ENCODE results near the gene MED29.
A peak's percentile ranks its signal among the peaks of the same experiment; 100 is the strongest.

MED29 gene

GRCh38 chr19:39390751-39391437 lies at the start of gene MED29, which contains the start of gene PAF1:
Gene MED29 (plus strand): TSS chr19:39391378. CDS start chr19:39391423, 45 bp downstream.
Gene PAF1 (minus strand): TSS chr19:39391106. CDS start chr19:39390864, 242 bp downstream.
- peak; percentile 98 for DNase-seq (ENCODE audit: low spot score)

- peak; percentile 100 for DNase-seq (ENCODE audit: low spot score)
Observed at GRCh38 chr19:39341719-39342604, 49.2 kb upstream of the MED29 start, which contains the start of gene SAMD4B. Gene SAMD4B (plus strand): TSS chr19:39342421. CDS start chr19:39356894, 14,473 bp downstream.

GRCh38 chr19:39342647-39343305 lies 48.4 kb upstream of the MED29 start:
- DNase-seq (ENCODE audit: low spot score) = no peak

GRCh38 chr19:39345956-39346355 lies 45.2 kb upstream of the MED29 start:
- DNase-seq (ENCODE audit: low spot score) = no peak

- DNase-seq (ENCODE audit: low spot score) = no peak
Observed at GRCh38 chr19:39347332-39348164, 43.6 kb upstream of the MED29 start.

- no peak for DNase-seq (ENCODE audit: low spot score)
Observed at GRCh38 chr19:39349326-39349725, 41.9 kb upstream of the MED29 start.

GRCh38 chr19:39350156-39350555 lies 41.0 kb upstream of the MED29 start:
- DNase-seq (ENCODE audit: low spot score) = no peak

GRCh38 chr19:39351537-39352064 lies 39.6 kb upstream of the MED29 start:
- no peak for DNase-seq (ENCODE audit: low spot score)

GRCh38 chr19:39352381-39353255 lies 38.6 kb upstream of the MED29 start:
- DNase-seq (ENCODE audit: low spot score) = no peak

GRCh38 chr19:39355253-39355652 lies 35.9 kb upstream of the MED29 start:
- no peak for DNase-seq (ENCODE audit: low spot score)

- DNase-seq (ENCODE audit: low spot score) = no peak
Observed at GRCh38 chr19:39356073-39356472, 35.1 kb upstream of the MED29 start.

- no peak for DNase-seq (ENCODE audit: low spot score)
Observed at GRCh38 chr19:39356647-39357046, 34.5 kb upstream of the MED29 start.

GRCh38 chr19:39359026-39359425 lies 32.2 kb upstream of the MED29 start:
- no peak for DNase-seq (ENCODE audit: low spot score)

- no peak for DNase-seq (ENCODE audit: low spot score)
Observed at GRCh38 chr19:39360599-39360998, 30.6 kb upstream of the MED29 start.

- no peak for DNase-seq (ENCODE audit: low spot score)
Observed at GRCh38 chr19:39362682-39363657, 28.2 kb upstream of the MED29 start.

GRCh38 chr19:39363901-39364457 lies 27.2 kb upstream of the MED29 start:
- peak; percentile 78 for DNase-seq (ENCODE audit: low spot score)

GRCh38 chr19:39365531-39365930 lies 25.6 kb upstream of the MED29 start:
- no peak for DNase-seq (ENCODE audit: low spot score)

- no peak for DNase-seq (ENCODE audit: low spot score)
Observed at GRCh38 chr19:39369200-39369599, 22.0 kb upstream of the MED29 start.

GRCh38 chr19:39370735-39371134 lies 20.4 kb upstream of the MED29 start:
- no peak for DNase-seq (ENCODE audit: low spot score)

Data from left forelimb (tissue), 1 donor.